HG03460 (cell line): ENCODE data around the gene ARMH3.
"Not testable (repeated sequence)": the region's sequence is repeated elsewhere in the genome, so short reads cannot be mapped to it uniquely, and the experiment has no call there.

Source experiments
- ATAC-seq: cut with Tn5 transposase; IDR thresholded peaks from one replicate; pipeline ENCODE4 v1.9.1; 2021; ENCODE audit not compliant: unreplicated experiment

Gene ARMH3

GRCh38 chr10:101987136-101987535 lies 68.8 kb downstream of the ARMH3 start:
- no peak for ATAC-seq

- peak; percentile 65 for ATAC-seq
These were observed 69.4 kb downstream of the ARMH3 start for GRCh38 chr10:101986624-101986971.

GRCh38 chr10:101980677-101981076 lies 75.3 kb downstream of the ARMH3 start:
- ATAC-seq, result not testable (repeated sequence)

- no peak for ATAC-seq
These were observed 81.6 kb downstream of the ARMH3 start for GRCh38 chr10:101974091-101974971.

GRCh38 chr10:101972761-101973160 lies 83.2 kb downstream of the ARMH3 start:
- ATAC-seq, result no peak

GRCh38 chr10:101969412-101969922 lies 86.5 kb downstream of the ARMH3 start:
- no peak for ATAC-seq

GRCh38 chr10:101968940-101969321 lies 87.0 kb downstream of the ARMH3 start:
- ATAC-seq, result no peak

GRCh38 chr10:101968286-101968939 lies 87.6 kb downstream of the ARMH3 start:
- no peak for ATAC-seq

- ATAC-seq, result no peak
These were observed 88.3 kb downstream of the ARMH3 start for GRCh38 chr10:101967713-101968112.

GRCh38 chr10:101967119-101967518 lies 88.9 kb downstream of the ARMH3 start:
- no peak for ATAC-seq

- no peak for ATAC-seq
These were observed 90.8 kb downstream of the ARMH3 start for GRCh38 chr10:101965075-101965765.

- ATAC-seq, result no peak
These were observed 94.1 kb downstream of the ARMH3 start for GRCh38 chr10:101961591-101962498.

GRCh38 chr10:101960879-101961395 lies 95.0 kb downstream of the ARMH3 start:
- ATAC-seq, result no peak

GRCh38 chr10:101959346-101959916 lies 96.5 kb downstream of the ARMH3 start:
- no peak for ATAC-seq

GRCh38 chr10:101958691-101959090 lies 97.3 kb downstream of the ARMH3 start:
- no peak for ATAC-seq

- no peak for ATAC-seq
These were observed 99.1 kb downstream of the ARMH3 start for GRCh38 chr10:101956898-101957297.

- no peak for ATAC-seq
These were observed 99.9 kb downstream of the ARMH3 start for GRCh38 chr10:101956117-101956516.

GRCh38 chr10:101952191-101952590 lies 103.8 kb downstream of the ARMH3 start:
- ATAC-seq, result no peak

- ATAC-seq, result no peak
These were observed 105.8 kb downstream of the ARMH3 start for GRCh38 chr10:101950213-101950612.

- ATAC-seq, result no peak
These were observed 114.1 kb downstream of the ARMH3 start for GRCh38 chr10:101941871-101942270.
